Measurements from ENCODE around the gene TNPO2.

- no peak for TF ChIP-seq CTCF (IDR thresholded peaks at IDR 0.05)
- TF ChIP-seq POLR2A (IDR thresholded peaks at IDR 0.05) = no peak
- no peak for TF ChIP-seq POLR2AphosphoS5 (IDR thresholded peaks at IDR 0.05)
These were observed 7.6 kb upstream of the TNPO2 start for GRCh38 chr19:12731337-12731736.
